ENCODE measurements around the gene CYB5B.

The CYB5B gene

GRCh38 chr16:69501956-69502745, 77.7 kb downstream of the CYB5B start:
- TF ChIP-seq CTCF (IDR thresholded peaks at IDR 0.05; ENCODE audit: low read depth, low read length) (no peak), EZH2phosphoT487 (IDR thresholded peaks at IDR 0.05; ENCODE audit: low read depth) (no peak)
- peak overlapping the region; percentile 68 for H3K27ac ChIP-seq (ENCODE audit: low read length)
- H3K36me3 ChIP-seq (replicated peaks; ENCODE audit: low read depth, low read length), result no peaks in the 10 kb centered on the region
- no peaks in the 10 kb centered on the region for H3K79me2 ChIP-seq (ENCODE audit: low read length)
- H3K9me3 ChIP-seq (ENCODE audit: insufficient read depth, low read length), result no peaks in the 10 kb centered on the region
- H3K9ac ChIP-seq (ENCODE audit: low read length), result peak overlapping the region; percentile 32; the same call in 1 of the 2 replicates
- peak overlapping the region; percentile 64 for H3K4me3 ChIP-seq (ENCODE audit: low read length)
- peak overlapping the region; percentile 83 for H3K4me2 ChIP-seq (ENCODE audit: low read length)
- H3K4me1 ChIP-seq (ENCODE audit: low read length), result peaks cover 50% of the 10 kb centered on the region
- no peaks in the 10 kb centered on the region for H3K27me3 ChIP-seq (ENCODE audit: low read depth, low read length)
- no peak overlapping the region for H2AFZ ChIP-seq (ENCODE audit: low read depth, low read length)
- H4K20me1 ChIP-seq (ENCODE audit: insufficient read depth, low read length), result no peaks in the 10 kb centered on the region

GRCh38 chr16:69503244-69503643, 78.8 kb downstream of the CYB5B start:
- Histone ChIP-seq H3K4me1 (ENCODE audit: low read length) (peaks cover 46% of the 10 kb centered on the region), H3K36me3 (replicated peaks; ENCODE audit: low read depth, low read length) (no peaks in the 10 kb centered on the region), H3K79me2 (ENCODE audit: low read length) (no peaks in the 10 kb centered on the region), H3K9me3 (ENCODE audit: insufficient read depth, low read length) (no peaks in the 10 kb centered on the region), H3K4me2 (ENCODE audit: low read length) (no peak overlapping the region), H3K4me3 (ENCODE audit: low read length) (no peak overlapping the region), H2AFZ (ENCODE audit: low read depth, low read length) (no peak overlapping the region), H3K9ac (ENCODE audit: low read length) (no peak overlapping the region), H4K20me1 (ENCODE audit: insufficient read depth, low read length) (no peaks in the 10 kb centered on the region), H3K27ac (ENCODE audit: low read length) (no peak overlapping the region), H3K27me3 (ENCODE audit: low read depth, low read length) (no peaks in the 10 kb centered on the region)
- TF ChIP-seq CTCF (IDR thresholded peaks at IDR 0.05; ENCODE audit: low read depth, low read length) (no peak), EZH2phosphoT487 (IDR thresholded peaks at IDR 0.05; ENCODE audit: low read depth) (no peak)

- H3K36me3 ChIP-seq (replicated peaks; ENCODE audit: low read depth, low read length), result no peaks in the 10 kb centered on the region
- no peak overlapping the region for H3K4me2 ChIP-seq (ENCODE audit: low read length)
- H2AFZ ChIP-seq (ENCODE audit: low read depth, low read length), result no peak overlapping the region
- H3K27ac ChIP-seq (ENCODE audit: low read length), result no peak overlapping the region
- no peaks in the 10 kb centered on the region for H3K79me2 ChIP-seq (ENCODE audit: low read length)
- no peak for TF ChIP-seq EZH2phosphoT487 (IDR thresholded peaks at IDR 0.05; ENCODE audit: low read depth)
- no peak for TF ChIP-seq CTCF (IDR thresholded peaks at IDR 0.05; ENCODE audit: low read depth, low read length)
- H3K27me3 ChIP-seq (ENCODE audit: low read depth, low read length), result no peaks in the 10 kb centered on the region
- no peaks in the 10 kb centered on the region for H3K9me3 ChIP-seq (ENCODE audit: insufficient read depth, low read length)
- H4K20me1 ChIP-seq (ENCODE audit: insufficient read depth, low read length), result no peaks in the 10 kb centered on the region
- H3K4me1 ChIP-seq (ENCODE audit: low read length), result peaks cover 14% of the 10 kb centered on the region
- H3K4me3 ChIP-seq (ENCODE audit: low read length), result no peak overlapping the region
- no peak overlapping the region for H3K9ac ChIP-seq (ENCODE audit: low read length)
These were observed 83.8 kb downstream of the CYB5B start for GRCh38 chr16:69508033-69508755.

GRCh38 chr16:69509125-69509524, 84.7 kb downstream of the CYB5B start:
- no peak for TF ChIP-seq EZH2phosphoT487 (IDR thresholded peaks at IDR 0.05; ENCODE audit: low read depth)
- no peak for TF ChIP-seq CTCF (IDR thresholded peaks at IDR 0.05; ENCODE audit: low read depth, low read length)

More at GRCh38 chr16:69509125-69509524, 84.7 kb downstream of the CYB5B start:
- no peak overlapping the region for H3K27ac ChIP-seq (ENCODE audit: low read length)
- no peaks in the 10 kb centered on the region for H3K27me3 ChIP-seq (ENCODE audit: low read depth, low read length)
- H3K4me3 ChIP-seq (ENCODE audit: low read length), result no peak overlapping the region
- no peaks in the 10 kb centered on the region for H4K20me1 ChIP-seq (ENCODE audit: insufficient read depth, low read length)
- no peak overlapping the region for H2AFZ ChIP-seq (ENCODE audit: low read depth, low read length)
- H3K4me1 ChIP-seq (ENCODE audit: low read length), result peaks cover 20% of the 10 kb centered on the region
- no peak overlapping the region for H3K9ac ChIP-seq (ENCODE audit: low read length)
- no peaks in the 10 kb centered on the region for H3K36me3 ChIP-seq (replicated peaks; ENCODE audit: low read depth, low read length)
- no peaks in the 10 kb centered on the region for H3K79me2 ChIP-seq (ENCODE audit: low read length)
- H3K9me3 ChIP-seq (ENCODE audit: insufficient read depth, low read length), result no peaks in the 10 kb centered on the region
- H3K4me2 ChIP-seq (ENCODE audit: low read length), result no peak overlapping the region
